Measurements from ENCODE around the gene CRYGA.

DNA sequence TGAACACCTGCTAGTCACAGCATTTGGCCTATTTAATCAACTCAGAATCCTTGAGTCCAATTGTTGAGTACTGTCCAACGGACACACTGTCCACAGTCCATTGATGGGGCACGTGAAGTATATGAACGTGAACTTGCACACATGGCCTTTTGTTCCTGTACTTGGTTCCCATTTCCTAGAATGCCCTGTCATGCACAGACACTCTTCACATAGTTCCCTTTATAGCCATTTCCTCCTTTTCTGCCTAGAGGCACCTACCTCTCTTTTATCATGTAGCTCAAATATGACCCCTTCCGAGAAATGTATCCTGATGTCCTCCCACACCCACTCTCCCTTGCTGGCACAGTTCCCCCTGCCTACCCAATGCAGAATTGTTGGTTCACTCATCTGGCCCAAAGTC lies 8.7 kb upstream of the CRYGA start:
- TF ChIP-seq, protein P1, sequence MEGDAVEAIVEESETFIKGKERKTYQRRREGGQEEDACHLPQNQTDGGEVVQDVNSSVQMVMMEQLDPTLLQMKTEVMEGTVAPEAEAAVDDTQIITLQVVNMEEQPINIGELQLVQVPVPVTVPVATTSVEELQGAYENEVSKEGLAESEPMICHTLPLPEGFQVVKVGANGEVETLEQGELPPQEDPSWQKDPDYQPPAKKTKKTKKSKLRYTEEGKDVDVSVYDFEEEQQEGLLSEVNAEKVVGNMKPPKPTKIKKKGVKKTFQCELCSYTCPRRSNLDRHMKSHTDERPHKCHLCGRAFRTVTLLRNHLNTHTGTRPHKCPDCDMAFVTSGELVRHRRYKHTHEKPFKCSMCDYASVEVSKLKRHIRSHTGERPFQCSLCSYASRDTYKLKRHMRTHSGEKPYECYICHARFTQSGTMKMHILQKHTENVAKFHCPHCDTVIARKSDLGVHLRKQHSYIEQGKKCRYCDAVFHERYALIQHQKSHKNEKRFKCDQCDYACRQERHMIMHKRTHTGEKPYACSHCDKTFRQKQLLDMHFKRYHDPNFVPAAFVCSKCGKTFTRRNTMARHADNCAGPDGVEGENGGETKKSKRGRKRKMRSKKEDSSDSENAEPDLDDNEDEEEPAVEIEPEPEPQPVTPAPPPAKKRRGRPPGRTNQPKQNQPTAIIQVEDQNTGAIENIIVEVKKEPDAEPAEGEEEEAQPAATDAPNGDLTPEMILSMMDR (IDR thresholded peaks at IDR 0.05) = no peak
- TF ChIP-seq POLR2AphosphoS5 (IDR thresholded peaks at IDR 0.05; ENCODE audit: low read depth, low read length) = no peak
- no peak for TF ChIP-seq SIN3A (IDR thresholded peaks at IDR 0.05; ENCODE audit: borderline replicate concordance, insufficient read depth, low read depth, low read length)
- no peak for TF ChIP-seq REST (IDR thresholded peaks at IDR 0.05; ENCODE audit: insufficient read depth in 1 of 2, low read depth in 2 of 2, low read length in 1 of 2)

Measured in Panc1 (cell line).